Activated T-helper 2 cell treated with anti-CD3 and anti-CD28 coated beads, Interferon-gamma antibody, Interleukin-2, Interleukin-4, amounts not matched to agents 10 μg/mL and 5 μg/mL and 100 μg/mL, durations not matched to agents 14 hours and 24 hours and 36 hours (primary cell): ENCODE measurements around the gene AKIRIN2. TPM values are rescaled to one million over a fixed set of nuclear protein-coding genes. Genes with fewer than 3 reads are reported as not detected.
"Not testable (repeated sequence)": the region's sequence is repeated elsewhere in the genome, so short reads cannot be mapped to it uniquely, and the experiment has no call there.

Experiments used
- DNase-seq: peaks from one replicate; pipeline ENCODE4 v3.0.0; 2021; ENCODE audit warnings: low spot score
- H3K27ac Mint-ChIP-seq: one replicate; pipeline ENCODE4 v1.8.0; 2021; ENCODE audit warnings: mixed read lengths
- H3K27me3 Mint-ChIP-seq: one replicate; pipeline ENCODE4 v1.8.0; 2021; ENCODE audit warnings: low read depth, mixed read lengths
- H3K36me3 Mint-ChIP-seq: one replicate; pipeline ENCODE4 v1.8.0; 2021; ENCODE audit warnings: low read depth, mixed read lengths
- H3K4me1 Mint-ChIP-seq: one replicate; pipeline ENCODE4 v1.8.0; 2021; ENCODE audit warnings: low read depth, mixed read lengths
- H3K4me3 Mint-ChIP-seq: one replicate; pipeline ENCODE4 v1.8.0; 2021; ENCODE audit warnings: low read depth, mild to moderate bottlenecking, moderate library complexity, mixed read lengths
- H3K9me3 Mint-ChIP-seq: one replicate; pipeline ENCODE4 v1.8.0; 2021; ENCODE audit warnings: mixed read lengths
- intact Hi-C: fragments of 100-400 bp; cut with micrococcal nuclease; formaldehyde crosslinking; loops from one replicate; pipeline ENCODE4 v1.15.1; 2023
- total RNA-seq: library from RNA; stranded (reverse); gene quantifications from 2 replicates; pipeline ENCODE4 v1.2.3, GENCODE V29; 2022

AKIRIN2 gene
- total RNA-seq, 1 donor from 2014 or later = 42.0 TPM

DNA sequence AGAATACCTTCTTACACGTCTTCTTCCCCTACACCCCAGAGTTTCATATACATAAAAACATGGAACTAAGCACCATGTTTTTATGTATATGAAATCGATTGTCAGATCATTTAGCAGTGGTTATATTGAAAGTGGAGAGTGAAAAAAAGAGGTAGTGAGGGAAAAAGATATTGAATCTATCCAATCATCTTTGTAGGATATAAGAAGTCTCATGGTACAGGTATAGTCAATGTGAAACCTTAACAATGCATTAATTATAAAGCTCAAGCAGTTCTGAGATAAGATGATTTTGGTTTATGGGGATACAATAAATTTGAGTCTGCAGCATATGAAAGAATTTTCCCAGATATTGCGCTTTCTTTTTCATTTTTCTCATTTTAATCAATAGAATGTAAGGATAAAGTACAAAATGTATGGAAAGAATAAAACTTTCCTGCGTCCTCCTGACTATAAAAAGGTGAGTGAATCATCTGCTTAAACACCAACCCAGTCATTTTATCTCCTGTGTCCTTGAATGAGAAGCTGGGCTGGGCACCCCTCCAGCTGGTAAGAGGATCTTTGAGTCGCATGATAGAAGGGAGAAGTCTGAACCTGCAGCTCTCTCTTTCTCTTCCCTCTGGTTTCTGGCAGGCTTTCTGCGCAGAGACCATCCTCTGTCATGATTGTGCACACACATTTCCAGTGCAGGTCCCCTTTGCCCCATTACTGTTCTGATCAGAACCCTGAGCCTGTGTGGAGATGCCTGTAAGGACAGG, 28.1 kb upstream of the AKIRIN2 start:
- intact Hi-C loops = no loop called here
- DNase-seq = no peak
- H3K27ac Mint-ChIP-seq = no peak overlapping the region
- H3K4me3 Mint-ChIP-seq = no peak overlapping the region
- no peaks in the 10 kb centered on the region for H3K36me3 Mint-ChIP-seq
- peaks cover 22% of the 10 kb centered on the region for H3K4me1 Mint-ChIP-seq
- peaks cover 29% of the 10 kb centered on the region for H3K27me3 Mint-ChIP-seq
- H3K9me3 Mint-ChIP-seq = no peaks in the 10 kb centered on the region

DNA sequence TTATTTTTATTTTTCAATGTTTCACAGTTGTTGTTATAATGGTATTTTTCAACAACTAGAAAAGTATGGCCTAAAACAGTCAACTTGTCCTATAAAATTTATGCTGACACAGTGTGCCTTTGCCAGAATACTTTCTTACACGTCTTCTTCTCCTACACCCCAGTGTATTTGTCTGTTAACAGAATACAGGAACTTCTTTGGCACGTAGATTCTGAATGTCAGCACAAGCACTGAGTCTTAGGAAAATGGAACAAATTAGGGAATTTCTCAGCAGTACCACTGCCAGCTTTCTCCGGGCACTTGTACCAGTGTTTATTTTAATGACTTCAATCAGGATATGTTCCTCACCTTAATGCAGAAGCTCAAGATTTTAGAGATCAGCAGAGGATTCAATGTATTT, 26.7 kb upstream of the AKIRIN2 start:
- Mint-ChIP-seq H3K4me1 (peaks cover 29% of the 10 kb centered on the region), H3K9me3 (no peaks in the 10 kb centered on the region), H3K36me3 (no peaks in the 10 kb centered on the region), H3K27ac (no peak overlapping the region), H3K27me3 (peaks cover 29% of the 10 kb centered on the region), H3K4me3 (no peak overlapping the region)
- intact Hi-C loops = no loop called here
- DNase-seq = no peak

DNA sequence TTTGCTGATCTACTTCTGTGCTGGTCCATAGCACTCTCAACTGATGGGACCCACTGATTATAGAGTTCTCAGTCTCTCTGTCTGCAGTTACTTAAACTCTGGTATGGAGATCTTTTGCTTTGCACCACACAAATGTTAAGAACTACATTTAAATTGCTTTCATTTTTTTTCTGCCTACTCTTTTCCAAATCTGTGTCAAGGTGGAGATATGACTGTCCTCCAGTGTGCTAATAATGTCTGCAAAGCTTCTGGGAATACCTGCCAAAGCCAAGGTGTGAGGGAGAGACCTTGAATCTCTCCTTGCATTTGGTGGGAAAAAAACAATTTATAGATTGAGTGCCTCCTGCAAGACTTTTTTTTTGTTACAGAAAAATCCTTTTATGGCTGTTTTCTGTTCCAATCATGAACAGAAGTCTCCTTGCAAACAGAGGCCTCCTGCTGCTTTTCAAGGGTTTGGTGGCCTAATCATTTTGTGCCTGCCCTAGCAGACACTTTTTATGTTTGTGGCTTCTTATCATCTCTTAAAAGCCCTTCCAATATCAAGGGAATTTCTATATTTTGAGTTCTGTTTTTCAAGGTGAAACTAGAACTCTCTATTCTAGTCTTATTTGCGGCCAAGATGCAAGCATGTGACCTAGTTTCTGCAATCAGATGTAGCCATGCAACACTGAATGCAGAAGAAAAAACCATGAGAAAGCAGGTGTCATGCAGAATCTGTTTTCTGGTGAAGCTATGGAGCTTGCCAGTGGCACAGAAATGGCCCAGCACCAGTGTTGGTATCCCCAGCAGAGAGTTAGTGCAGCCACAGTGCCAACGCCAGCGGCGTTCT, 23.2 kb upstream of the AKIRIN2 start:
- peak overlapping the region; percentile 28 for H3K27ac Mint-ChIP-seq
- H3K4me1 Mint-ChIP-seq = peaks cover 25% of the 10 kb centered on the region
- no peak for DNase-seq
- intact Hi-C loops = loop anchor here (1.0 to 2.0 kb wide), 2 partner anchors 14 to 23 kb away; partner anchors contain the start of gene AKIRIN2
- no peaks in the 10 kb centered on the region for H3K9me3 Mint-ChIP-seq
- H3K27me3 Mint-ChIP-seq = peaks cover 20% of the 10 kb centered on the region
- H3K4me3 Mint-ChIP-seq = no peak overlapping the region
- H3K36me3 Mint-ChIP-seq = no peaks in the 10 kb centered on the region

DNA sequence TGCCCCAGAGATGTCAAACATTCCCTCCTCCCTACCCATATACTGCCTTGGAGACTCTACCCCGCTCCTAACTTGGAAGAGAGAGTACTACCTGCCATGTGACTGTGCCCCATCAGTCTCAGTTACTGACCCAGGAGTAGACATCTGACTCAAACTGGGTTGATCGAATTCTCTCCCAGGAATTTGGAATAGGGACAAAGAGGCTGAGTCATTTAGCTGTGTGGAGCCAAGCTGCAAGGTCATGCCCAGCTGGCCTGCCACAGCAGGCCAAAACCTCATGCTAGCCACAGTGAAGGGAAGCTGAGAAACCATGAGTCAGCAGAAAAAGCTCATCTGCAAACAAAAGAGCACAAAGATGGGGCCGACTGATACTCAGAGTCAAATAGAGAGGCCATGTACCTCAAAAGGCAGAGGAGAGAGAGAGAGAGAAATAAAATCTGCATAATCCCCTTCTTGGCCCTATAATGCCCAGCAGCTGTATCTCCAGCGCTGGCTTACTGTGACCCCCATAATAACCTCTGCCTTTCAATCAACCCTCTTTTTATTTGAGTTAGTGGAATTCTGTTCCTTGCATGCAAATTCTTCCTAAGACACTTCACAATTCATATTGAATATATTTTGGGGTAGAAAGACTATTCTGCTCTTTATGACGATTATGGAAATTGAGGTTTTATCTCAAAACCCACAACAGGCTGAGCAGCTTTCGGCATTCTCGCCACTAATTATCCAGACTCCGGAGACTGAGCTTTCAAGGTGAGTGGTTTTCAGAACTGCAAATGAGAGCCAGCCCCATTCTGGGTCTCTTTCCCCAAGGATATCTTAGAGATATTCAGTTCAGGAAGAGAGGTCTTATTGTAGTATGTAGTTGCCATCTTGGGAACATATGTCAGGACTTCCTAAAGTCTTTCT, 21.4 kb upstream of the AKIRIN2 start:
- intact Hi-C loops = loop anchor here (2.0 kb wide), 1 partner anchor 15 kb away; no protein-coding TSS in a partner anchor
- Mint-ChIP-seq H3K27me3 (peaks cover 3% of the 10 kb centered on the region), H3K27ac (no peak overlapping the region), H3K4me3 (no peak overlapping the region), H3K4me1 (peaks cover 26% of the 10 kb centered on the region), H3K36me3 (no peaks in the 10 kb centered on the region), H3K9me3 (no peaks in the 10 kb centered on the region)
- DNase-seq = no peak

DNA sequence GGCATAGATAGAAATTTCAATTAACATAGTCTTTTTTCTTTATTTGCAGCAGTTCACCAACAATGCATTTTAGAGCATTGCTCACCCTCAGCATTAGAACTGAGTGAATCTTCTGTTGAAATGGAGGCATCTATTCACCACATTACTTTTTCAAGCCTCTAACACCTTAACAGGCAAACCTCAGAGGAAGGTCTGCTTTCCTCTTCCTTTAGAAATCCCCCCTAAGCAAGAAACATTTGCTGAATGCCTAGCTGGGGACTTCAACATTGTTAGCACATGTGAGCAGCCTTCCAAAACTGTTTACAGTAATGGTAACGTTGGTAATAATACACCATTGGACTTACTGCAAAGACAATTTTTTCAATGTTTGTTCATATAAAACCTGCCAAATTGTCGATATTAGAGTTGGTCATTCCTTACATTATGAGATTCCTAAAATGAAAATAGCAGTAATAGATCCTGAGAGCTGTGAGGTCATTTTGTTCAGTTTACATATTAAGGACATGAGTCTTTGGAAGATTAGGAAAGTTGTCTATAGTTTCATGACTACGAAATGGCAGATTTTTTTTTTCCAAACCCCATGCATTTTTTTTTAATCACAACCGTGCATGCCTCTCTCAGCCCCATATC, 20.6 kb upstream of the AKIRIN2 start:
- Mint-ChIP-seq H3K27me3 (peaks cover 1% of the 10 kb centered on the region), H3K4me3 (no peak overlapping the region), H3K27ac (no peak overlapping the region), H3K9me3 (no peaks in the 10 kb centered on the region), H3K36me3 (no peaks in the 10 kb centered on the region), H3K4me1 (peaks cover 26% of the 10 kb centered on the region)
- intact Hi-C loops = no loop called here
- no peak for DNase-seq

DNA sequence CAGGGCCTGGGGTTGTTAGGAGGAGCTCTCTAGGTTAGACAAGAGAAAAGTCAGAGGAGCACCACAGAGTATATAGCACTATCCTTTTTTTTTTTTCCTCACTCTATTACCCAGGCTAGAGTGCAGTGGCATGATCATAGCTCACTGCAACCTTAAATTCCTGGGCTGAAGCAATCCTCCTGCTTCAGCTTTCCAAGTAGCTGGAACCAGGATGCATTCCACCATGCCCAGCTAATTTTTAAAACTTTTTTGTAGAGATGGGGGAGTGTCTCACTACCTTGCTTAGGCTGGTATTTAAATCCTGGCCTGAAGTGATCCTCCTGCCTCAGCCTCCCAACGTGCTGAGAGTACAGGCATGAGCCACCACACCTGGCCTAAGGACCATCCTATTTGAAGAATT, 19.3 kb upstream of the AKIRIN2 start:
- H3K27me3 Mint-ChIP-seq = no peaks in the 10 kb centered on the region
- H3K9me3 Mint-ChIP-seq = no peaks in the 10 kb centered on the region
- no peak for DNase-seq
- no peaks in the 10 kb centered on the region for H3K36me3 Mint-ChIP-seq
- no peak overlapping the region for H3K4me3 Mint-ChIP-seq
- H3K4me1 Mint-ChIP-seq = peaks cover 26% of the 10 kb centered on the region
- intact Hi-C loops = no loop called here
- H3K27ac Mint-ChIP-seq = no peak overlapping the region

DNA sequence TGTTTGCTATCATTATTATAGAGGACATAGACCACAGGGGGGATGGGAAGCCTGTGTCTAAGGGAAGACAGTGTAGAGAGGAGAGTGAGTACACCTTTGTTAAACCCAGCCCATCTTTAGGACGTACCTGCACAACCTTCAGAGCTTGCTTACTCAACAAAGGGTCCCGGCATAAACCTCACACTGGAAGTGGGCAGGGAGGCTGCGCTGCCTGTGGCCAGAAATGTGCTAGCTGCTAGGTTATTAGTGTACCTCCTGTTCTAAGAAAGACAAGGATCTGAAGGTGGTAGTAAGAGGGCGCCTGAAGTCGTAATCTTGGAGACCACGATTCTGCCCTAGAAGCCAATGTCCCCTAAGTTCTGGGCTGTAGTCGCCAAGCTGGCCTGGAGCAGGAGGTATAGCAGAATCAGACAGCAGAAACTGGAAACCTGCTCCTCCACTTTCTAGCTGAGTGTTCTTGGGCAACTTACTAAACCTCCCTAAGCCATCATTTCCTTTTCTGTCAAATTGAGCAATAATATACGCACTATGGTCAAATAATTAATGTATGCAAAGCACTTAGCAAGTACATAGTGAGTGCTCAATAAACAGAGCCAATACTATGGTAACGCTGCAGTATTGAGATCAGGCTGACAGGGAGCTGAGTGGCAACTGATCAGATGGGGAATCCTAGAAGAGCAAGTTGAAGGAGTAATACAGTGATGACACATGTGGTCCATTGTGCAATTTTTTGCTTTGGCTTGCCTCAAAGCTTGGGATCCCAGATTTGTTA, 16.8 kb upstream of the AKIRIN2 start:
- Mint-ChIP-seq H3K9me3 (no peaks in the 10 kb centered on the region), H3K27ac (no peak overlapping the region), H3K36me3 (no peaks in the 10 kb centered on the region), H3K4me1 (peaks cover 24% of the 10 kb centered on the region), H3K27me3 (no peaks in the 10 kb centered on the region), H3K4me3 (no peak overlapping the region)
- no peak for DNase-seq
- intact Hi-C loops = no loop called here

DNA sequence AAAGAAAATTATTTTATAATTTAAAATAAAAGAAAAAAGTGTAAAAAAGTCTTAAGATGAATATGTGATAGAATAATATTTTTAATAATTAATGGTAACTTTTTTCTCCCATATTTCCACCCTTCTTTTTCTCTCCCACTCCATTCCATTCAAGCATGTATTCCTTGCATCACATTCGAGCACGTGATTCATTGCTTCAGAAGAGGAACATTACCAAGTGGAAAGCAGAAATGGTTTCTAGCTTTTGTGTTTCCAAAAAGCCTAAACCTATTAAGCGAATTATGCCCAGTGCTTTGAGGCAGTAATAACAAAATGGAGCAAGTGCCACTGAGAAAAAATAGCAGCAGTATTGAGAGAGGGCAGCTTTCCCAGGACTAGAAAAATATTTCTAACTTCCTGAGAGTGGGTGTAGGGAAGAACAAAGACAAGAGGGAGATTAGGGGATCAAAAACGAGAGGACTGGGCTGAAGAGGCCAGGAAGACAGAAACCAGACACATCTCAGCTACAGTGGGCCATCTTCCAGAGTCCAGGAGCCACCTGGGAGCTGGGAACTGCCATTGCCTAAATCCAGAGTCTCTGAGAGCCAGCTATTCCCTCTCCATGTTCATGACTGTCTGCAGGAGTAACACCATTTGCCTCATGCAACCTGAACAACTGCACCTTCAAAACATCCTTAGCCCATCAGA, 15.0 kb upstream of the AKIRIN2 start:
- intact Hi-C loops = no loop called here
- Mint-ChIP-seq H3K36me3 (no peaks in the 10 kb centered on the region), H3K27me3 (no peaks in the 10 kb centered on the region), H3K9me3 (no peaks in the 10 kb centered on the region), H3K4me3 (no peak overlapping the region), H3K4me1 (peaks cover 11% of the 10 kb centered on the region), H3K27ac (no peak overlapping the region)
- no peak for DNase-seq

DNA sequence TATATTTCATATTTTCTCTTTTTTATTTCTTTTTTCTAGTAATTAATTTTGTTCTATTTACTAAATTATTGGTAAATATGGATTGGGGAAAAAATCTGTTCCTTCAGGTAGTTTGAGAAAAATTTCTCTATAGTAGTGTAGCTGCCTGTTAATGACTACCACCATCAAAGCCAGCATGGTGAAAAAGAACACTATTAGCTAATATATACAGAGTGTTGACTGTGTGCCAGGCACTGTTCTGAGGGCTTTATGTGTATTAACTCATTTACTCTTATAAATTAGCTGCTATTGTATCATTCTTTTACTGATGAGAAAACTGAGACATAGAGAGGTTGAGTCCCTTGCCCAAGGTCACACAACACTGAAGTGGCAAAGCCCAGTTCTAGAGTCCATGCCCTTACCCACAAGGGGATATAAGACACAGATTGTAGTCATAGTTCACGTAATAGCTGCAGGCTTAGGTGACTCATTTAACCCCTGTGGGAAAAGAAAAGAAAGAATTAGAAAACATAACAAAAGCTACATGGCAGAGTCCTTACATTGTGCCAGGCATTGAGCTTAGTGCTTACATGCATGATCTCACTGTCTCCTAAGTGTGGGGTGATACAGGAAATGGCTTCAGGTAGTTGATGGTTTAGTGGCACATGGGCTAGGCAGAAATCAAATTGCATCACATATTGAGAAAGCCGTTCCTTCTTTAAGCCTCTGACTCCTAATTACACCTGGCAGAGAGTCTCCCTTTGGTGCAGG, 12.2 kb upstream of the AKIRIN2 start:
- DNase-seq = no peak
- intact Hi-C loops = no loop called here
- Mint-ChIP-seq H3K27me3 (no peaks in the 10 kb centered on the region), H3K4me3 (no peak overlapping the region), H3K27ac (no peak overlapping the region), H3K9me3 (no peaks in the 10 kb centered on the region), H3K36me3 (no peaks in the 10 kb centered on the region), H3K4me1 (peaks cover 14% of the 10 kb centered on the region)

DNA sequence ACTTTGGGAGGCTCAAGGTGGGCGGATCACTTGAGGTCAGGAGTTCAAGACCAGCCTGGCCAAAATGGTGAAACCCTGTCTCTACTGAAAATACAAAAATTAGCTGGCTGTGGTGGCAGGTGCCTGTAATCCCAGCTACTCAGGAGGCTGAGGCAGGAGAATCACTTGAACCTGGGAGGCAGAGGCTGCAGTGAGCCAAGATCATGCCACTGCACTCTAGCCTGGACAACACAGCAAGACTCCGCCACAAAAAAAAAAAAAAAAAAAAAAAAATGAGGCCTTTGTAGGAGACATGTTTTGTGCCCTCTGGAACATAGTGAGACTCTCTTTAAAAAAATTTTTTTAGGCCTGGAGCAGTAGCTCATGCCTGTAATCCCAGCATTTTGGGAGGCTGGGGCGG, 10.7 kb upstream of the AKIRIN2 start:
- H3K36me3 Mint-ChIP-seq, H3K4me3 Mint-ChIP-seq, H3K9me3 Mint-ChIP-seq, H3K27me3 Mint-ChIP-seq, intact Hi-C loops, H3K27ac Mint-ChIP-seq, DNase-seq: not testable (repeated sequence)
- peaks cover 13% of the 10 kb centered on the region for H3K4me1 Mint-ChIP-seq

DNA sequence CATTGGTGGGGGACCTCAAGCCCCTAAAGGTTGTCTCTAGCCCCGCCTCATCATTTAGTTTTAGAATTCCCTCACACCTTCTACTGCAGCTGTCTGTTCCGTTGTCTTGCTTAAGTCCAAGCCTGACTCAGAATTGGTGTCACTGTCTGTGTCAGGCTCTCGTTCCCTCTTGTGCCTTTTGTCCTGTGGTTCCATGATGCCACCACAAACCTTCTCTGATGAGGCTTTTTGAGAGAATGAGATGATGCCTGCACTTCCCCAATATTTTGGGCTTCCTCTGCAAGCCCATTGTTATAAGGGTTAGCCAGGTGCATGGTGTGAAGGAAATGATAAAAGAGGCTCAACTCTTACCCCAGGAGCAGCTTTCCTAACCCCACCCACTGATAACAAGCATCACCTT, 8.1 kb upstream of the AKIRIN2 start:
- intact Hi-C loops = no loop called here
- DNase-seq = no peak

More for the DNA sequence above, 8.1 kb upstream of the AKIRIN2 start:
- Mint-ChIP-seq H3K36me3 (no peaks in the 10 kb centered on the region), H3K27me3 (no peaks in the 10 kb centered on the region), H3K9me3 (no peaks in the 10 kb centered on the region), H3K4me3 (no peak overlapping the region), H3K27ac (no peak overlapping the region), H3K4me1 (peaks cover 17% of the 10 kb centered on the region)
